ENCODE measurements around the gene TRMT11.

GRCh38 chr6:126047648-126048047 is 61.3 kb downstream of the TRMT11 start:
- no peak for TF ChIP-seq EP300 (IDR thresholded peaks at IDR 0.05)
- no peak for TF ChIP-seq POLR2A (IDR thresholded peaks at IDR 0.05)
- TF ChIP-seq POLR2AphosphoS5 (IDR thresholded peaks at IDR 0.05) = no peak

Measured in sigmoid colon (tissue), 4 donors.